Neural progenitor cell (in vitro differentiated cells): ENCODE results near the gene SYT1. TPM values are rescaled to one million over a fixed set of nuclear protein-coding genes. Genes with fewer than 3 reads are reported as not detected.

Source experiments
- DNase-seq: peaks from one replicate; pipeline ENCODE4 v3.0.0-alpha.2; 2016; ENCODE audit warnings: low spot score
- H2AFZ ChIP-seq: fragments of 200-600 bp; sonication (generic); replicated peaks from 2 replicates; pipeline ENCODE4 v1.6.1; 2016; ENCODE audit warnings: antibody characterized with exemption
- H3F3A ChIP-seq: fragments of 200-600 bp; sonication (generic); 2 replicates; pipeline ENCODE4 v1.6.1; 2016; ENCODE audit warnings: antibody characterized with exemption, low read depth
- H3K27ac ChIP-seq: fragments of 200-600 bp; sonication (generic); 2 replicates; pipeline ENCODE4 v1.5.1; 2016; ENCODE audit warnings: mild to moderate bottlenecking
- H3K27me3 ChIP-seq: fragments of 200-600 bp; sonication (generic); 2 replicates; pipeline ENCODE4 v1.6.1; 2016; ENCODE audit warnings: mild to moderate bottlenecking, moderate library complexity
- H3K36me3 ChIP-seq: fragments of 200-600 bp; sonication (generic); 2 replicates; pipeline ENCODE4 v1.5.1; 2016
- H3K4me1 ChIP-seq: fragments of 200-600 bp; sonication (generic); 2 replicates; pipeline ENCODE4 v1.6.1; 2016; ENCODE audit warnings: mixed run types
- H3K4me2 ChIP-seq: fragments of 200-600 bp; sonication (generic); 2 replicates; pipeline ENCODE4 v1.6.1; 2016
- H3K4me3 ChIP-seq: fragments of 200-600 bp; sonication (generic); 2 replicates; pipeline ENCODE4 v1.5.1; 2016
- H3K79me2 ChIP-seq: fragments of 200-600 bp; sonication (generic); 2 replicates; pipeline ENCODE4 v1.6.1; 2016; ENCODE audit warnings: low read depth
- H3K9ac ChIP-seq: fragments of 200-600 bp; sonication (generic); 2 replicates; pipeline ENCODE4 v1.6.1; 2016
- H3K9me3 ChIP-seq: fragments of 200-600 bp; sonication (generic); 2 replicates; pipeline ENCODE4 v1.5.1; 2016; ENCODE audit warnings: low read depth
- H4K20me1 ChIP-seq: fragments of 200-600 bp; sonication (generic); 2 replicates; pipeline ENCODE4 v1.6.1; 2016; ENCODE audit warnings: low read depth
- H3K27ac Mint-ChIP-seq: 3 replicates; pipeline ENCODE4 v1.8.0; 2021; ENCODE audit warnings: mixed read lengths
- H3K27me3 Mint-ChIP-seq: 2 replicates; pipeline ENCODE4 v1.8.0; 2022; ENCODE audit warnings: low read depth, mild to moderate bottlenecking, inconsistent platforms, moderate library complexity, mixed read lengths; ENCODE audit not compliant: insufficient read depth
- H3K36me3 Mint-ChIP-seq: 3 replicates; pipeline ENCODE4 v1.8.0; 2021; ENCODE audit warnings: mixed read lengths
- H3K4me1 Mint-ChIP-seq: 3 replicates; pipeline ENCODE4 v1.8.0; 2021; ENCODE audit warnings: mixed read lengths
- H3K4me3 Mint-ChIP-seq: 3 replicates; pipeline ENCODE4 v1.8.0; 2021; ENCODE audit warnings: mild to moderate bottlenecking, moderate library complexity, mixed read lengths
- H3K9me3 Mint-ChIP-seq: 3 replicates; pipeline ENCODE4 v1.8.0; 2020; ENCODE audit warnings: mixed read lengths
- EZH2 ChIP-seq: fragments of 200-600 bp; sonication (generic); IDR thresholded peaks from 2 replicates; pipeline ENCODE4 v1.6.1; 2017; ENCODE audit warnings: antibody characterized with exemption, mild to moderate bottlenecking, moderate library complexity
- EZH2phosphoT487 ChIP-seq: fragments of 200-600 bp; sonication (generic); IDR thresholded peaks from 2 replicates; pipeline ENCODE4 v1.6.1; 2017; ENCODE audit warnings: antibody characterized with exemption
- total RNA-seq: library from RNA; depleted of rRNA; stranded (reverse); fragments of >200 nt; gene quantifications from 2 replicates; pipeline ENCODE4 v1.2.3, GENCODE V29; 2015; ENCODE audit warnings: low replicate concordance
- TF ChIP-seq, protein P1 (sequence below): fragments of 200-600 bp; sonication (generic); IDR thresholded peaks from 2 replicates; pipeline ENCODE4 v1.5.1; 2017; ENCODE audit warnings: antibody characterized with exemption, mild to moderate bottlenecking

SYT1 gene
- total RNA-seq, 1 donor from 2014 or later: 36.9 TPM

GRCh38 chr12:79351251-79351650 lies 486.7 kb downstream of the SYT1 start:
- Mint-ChIP-seq H3K4me1 (peaks cover 7% of the 10 kb centered on the region), H3K9me3 (peaks cover 3% of the 10 kb centered on the region), H3K36me3 (peaks cover 7% of the 10 kb centered on the region), H3K4me3 (no peak overlapping the region), H3K27ac (no peak overlapping the region), H3K27me3 (peaks cover 2% of the 10 kb centered on the region)
- Histone ChIP-seq H3K4me2 (peak overlapping the region; percentile 58), H3K4me1 (peaks cover 14% of the 10 kb centered on the region), H3K9me3 (no peaks in the 10 kb centered on the region), H2AFZ (no peak overlapping the region), H3K27ac (peak overlapping the region; percentile 25), H4K20me1 (no peaks in the 10 kb centered on the region), H3K79me2 (no peaks in the 10 kb centered on the region), H3K27me3 (no peaks in the 10 kb centered on the region), H3K9ac (no peak overlapping the region), H3K36me3 (no peaks in the 10 kb centered on the region), H3K4me3 (no peak overlapping the region), H3F3A (no peaks in the 10 kb centered on the region)
- TF ChIP-seq EZH2phosphoT487 (no peak), EZH2 (no peak)
- TF ChIP-seq, protein P1, sequence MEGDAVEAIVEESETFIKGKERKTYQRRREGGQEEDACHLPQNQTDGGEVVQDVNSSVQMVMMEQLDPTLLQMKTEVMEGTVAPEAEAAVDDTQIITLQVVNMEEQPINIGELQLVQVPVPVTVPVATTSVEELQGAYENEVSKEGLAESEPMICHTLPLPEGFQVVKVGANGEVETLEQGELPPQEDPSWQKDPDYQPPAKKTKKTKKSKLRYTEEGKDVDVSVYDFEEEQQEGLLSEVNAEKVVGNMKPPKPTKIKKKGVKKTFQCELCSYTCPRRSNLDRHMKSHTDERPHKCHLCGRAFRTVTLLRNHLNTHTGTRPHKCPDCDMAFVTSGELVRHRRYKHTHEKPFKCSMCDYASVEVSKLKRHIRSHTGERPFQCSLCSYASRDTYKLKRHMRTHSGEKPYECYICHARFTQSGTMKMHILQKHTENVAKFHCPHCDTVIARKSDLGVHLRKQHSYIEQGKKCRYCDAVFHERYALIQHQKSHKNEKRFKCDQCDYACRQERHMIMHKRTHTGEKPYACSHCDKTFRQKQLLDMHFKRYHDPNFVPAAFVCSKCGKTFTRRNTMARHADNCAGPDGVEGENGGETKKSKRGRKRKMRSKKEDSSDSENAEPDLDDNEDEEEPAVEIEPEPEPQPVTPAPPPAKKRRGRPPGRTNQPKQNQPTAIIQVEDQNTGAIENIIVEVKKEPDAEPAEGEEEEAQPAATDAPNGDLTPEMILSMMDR: no peak
- peak; percentile 38 for DNase-seq

DNA sequence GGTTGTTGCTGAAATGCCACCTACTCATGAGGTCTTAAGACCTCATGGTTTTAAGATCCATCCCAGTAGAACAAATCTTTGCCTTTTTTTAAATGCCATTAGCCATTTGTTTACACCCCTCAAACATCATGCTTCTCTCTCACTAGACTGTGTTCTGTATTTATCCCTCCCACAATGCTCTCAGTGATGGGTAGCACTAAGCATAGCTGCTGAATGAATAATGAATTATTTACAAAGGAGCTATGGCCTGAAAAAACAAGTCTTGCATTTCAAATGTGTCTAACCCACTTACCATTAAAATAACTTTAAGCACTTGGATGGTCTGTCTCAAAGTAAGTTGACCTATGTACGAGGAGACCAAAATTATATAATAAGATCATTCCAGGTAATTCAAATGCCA lies 491.6 kb downstream of the SYT1 start:
- Histone ChIP-seq H2AFZ (no peak overlapping the region), H3K4me1 (peaks cover 6% of the 10 kb centered on the region), H3K9me3 (no peaks in the 10 kb centered on the region), H3K4me2 (no peak overlapping the region), H3K27me3 (no peaks in the 10 kb centered on the region), H3F3A (no peaks in the 10 kb centered on the region), H3K36me3 (no peaks in the 10 kb centered on the region), H3K4me3 (no peak overlapping the region), H3K79me2 (no peaks in the 10 kb centered on the region), H3K9ac (no peak overlapping the region), H4K20me1 (no peaks in the 10 kb centered on the region), H3K27ac (no peak overlapping the region)
- H3K27ac Mint-ChIP-seq: no peak overlapping the region
- no peak for DNase-seq
- H3K9me3 Mint-ChIP-seq: no peaks in the 10 kb centered on the region
- H3K4me3 Mint-ChIP-seq: no peak overlapping the region
- TF ChIP-seq EZH2: no peak
- TF ChIP-seq, protein P1: no peak
- no peak for TF ChIP-seq EZH2phosphoT487
- peaks cover 5% of the 10 kb centered on the region for H3K36me3 Mint-ChIP-seq
- H3K4me1 Mint-ChIP-seq: peaks cover 4% of the 10 kb centered on the region
- H3K27me3 Mint-ChIP-seq: no peaks in the 10 kb centered on the region

DNA sequence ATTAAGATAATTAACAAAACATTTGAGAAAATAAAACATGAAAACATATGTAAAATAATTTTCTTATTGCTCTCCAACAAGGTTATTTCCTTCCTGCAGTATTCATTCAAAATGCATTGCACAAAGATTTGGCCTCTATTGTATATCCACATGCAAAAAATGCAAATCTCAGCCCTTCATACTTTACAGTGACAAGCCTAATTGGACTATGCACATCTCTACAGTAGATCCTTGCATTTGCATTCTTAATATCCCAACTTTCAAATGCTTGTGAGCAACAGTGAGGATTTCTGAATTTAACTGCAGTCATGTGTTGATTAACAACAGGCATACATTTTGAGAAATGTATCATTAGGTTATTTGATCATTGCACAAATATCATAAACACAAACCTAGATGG lies 492.5 kb downstream of the SYT1 start:
- Histone ChIP-seq H2AFZ (no peak overlapping the region), H3K27ac (no peak overlapping the region), H3K36me3 (no peaks in the 10 kb centered on the region), H3F3A (no peaks in the 10 kb centered on the region), H3K4me1 (no peaks in the 10 kb centered on the region), H3K9ac (no peak overlapping the region), H3K9me3 (no peaks in the 10 kb centered on the region), H3K4me2 (no peak overlapping the region), H3K27me3 (no peaks in the 10 kb centered on the region), H3K4me3 (no peak overlapping the region), H4K20me1 (no peaks in the 10 kb centered on the region), H3K79me2 (no peaks in the 10 kb centered on the region)
- no peak for TF ChIP-seq EZH2phosphoT487
- TF ChIP-seq, protein P1: no peak
- TF ChIP-seq EZH2: no peak
- no peaks in the 10 kb centered on the region for H3K9me3 Mint-ChIP-seq
- H3K27me3 Mint-ChIP-seq: no peaks in the 10 kb centered on the region
- DNase-seq: no peak
- peaks cover 4% of the 10 kb centered on the region for H3K4me1 Mint-ChIP-seq
- H3K36me3 Mint-ChIP-seq: peaks cover 5% of the 10 kb centered on the region
- H3K4me3 Mint-ChIP-seq: no peak overlapping the region
- no peak overlapping the region for H3K27ac Mint-ChIP-seq
